Right lobe of liver (tissue), 4 donors: ENCODE measurements around the gene CDH2.
A peak's percentile ranks its signal among the peaks of the same experiment; 100 is the strongest.

Experiments used
- CTCF ChIP-seq, 4 donors: fragments of 200-600 bp in 3 of 4; fragments of 450-650 bp in 1 of 4; IDR thresholded peaks; one replicate each; pipeline versions ENCODE4 v1.5.1 to v1.8.0; 2016 to 2022; ENCODE audit warnings: antibody characterized with exemption in 4 of 4, mild to moderate bottlenecking in 2 of 4
- POLR2A ChIP-seq: fragments of 450-650 bp; IDR thresholded peaks from one replicate; pipeline ENCODE4 v1.6.1; 2017; ENCODE audit warnings: antibody characterized with exemption, mild to moderate bottlenecking
- donor health status: DM: no; HTN: no; CAD: no.
- donor health status: DM: no; HTN: no; CAD: no.
- donor health status: DM: no; HTN: yes; CAD: no.

GRCh38 chr18:28013066-28013465, 163.9 kb downstream of the CDH2 start:
- TF ChIP-seq POLR2A (no peak), CTCF (IDR thresholded peaks at IDR 0.05) (peak; percentile 54 to 66 (median 58))
